Neural crest cell (in vitro differentiated cells): Measurements from ENCODE around the gene SLC13A1. TPM values are rescaled to one million over a fixed set of nuclear protein-coding genes. Genes with fewer than 3 reads are reported as not detected.

ENCODE experiments used
- DNase-seq: peaks from one replicate; pipeline ENCODE4 v3.0.0; 2021; ENCODE audit warnings: low read depth, mixed read lengths, low spot score
- H3K27ac Mint-ChIP-seq: one replicate; pipeline ENCODE4 v1.8.0; 2021; ENCODE audit warnings: mild to moderate bottlenecking, mixed read lengths; ENCODE audit not compliant: unreplicated experiment
- H3K27me3 Mint-ChIP-seq: 2 replicates; pipeline ENCODE4 v1.8.0; 2021; ENCODE audit warnings: low read depth, mild to moderate bottlenecking, mixed read lengths
- H3K36me3 Mint-ChIP-seq: 2 replicates; pipeline ENCODE4 v1.8.0; 2021; ENCODE audit warnings: low read depth, mild to moderate bottlenecking, mixed read lengths
- H3K4me1 Mint-ChIP-seq: 2 replicates; pipeline ENCODE4 v1.8.0; 2021; ENCODE audit warnings: mixed read lengths
- H3K4me3 Mint-ChIP-seq: one replicate; pipeline ENCODE4 v1.8.0; 2021; ENCODE audit warnings: mild to moderate bottlenecking, mixed read lengths
- H3K9me3 Mint-ChIP-seq: 2 replicates; pipeline ENCODE4 v1.8.0; 2021; ENCODE audit warnings: mixed read lengths
- CTCF ChIP-seq: fragments of 200-600 bp; sonication (generic); conservative IDR thresholded peaks from 2 replicates; pipeline ENCODE4 v1.5.0; 2021; ENCODE audit warnings: antibody characterized with exemption, mild to moderate bottlenecking
- total RNA-seq: library from RNA; stranded (reverse); gene quantifications from 2 replicates; pipeline ENCODE4 v1.2.1, GENCODE V29; 2021

SLC13A1 gene
- total RNA-seq, 1 donor from 2014 or later, result not detected

- no peak for TF ChIP-seq CTCF
- Mint-ChIP-seq H3K36me3 (no peaks in the 10 kb centered on the region), H3K4me1 (no peaks in the 10 kb centered on the region), H3K4me3 (no peak overlapping the region), H3K27me3 (no peaks in the 10 kb centered on the region), H3K27ac (no peak overlapping the region), H3K9me3 (no peaks in the 10 kb centered on the region)
- no peak for DNase-seq
Observed at GRCh38 chr7:123177442-123177841, 22.3 kb downstream of the SLC13A1 start.

- Mint-ChIP-seq H3K27ac (no peak overlapping the region), H3K36me3 (no peaks in the 10 kb centered on the region), H3K9me3 (no peaks in the 10 kb centered on the region), H3K4me3 (no peak overlapping the region), H3K27me3 (no peaks in the 10 kb centered on the region), H3K4me1 (no peaks in the 10 kb centered on the region)
- TF ChIP-seq CTCF, result no peak
- no peak for DNase-seq
Observed at GRCh38 chr7:123170333-123171246, 29.2 kb downstream of the SLC13A1 start.

GRCh38 chr7:123169065-123169464 lies 30.7 kb downstream of the SLC13A1 start:
- Mint-ChIP-seq H3K4me1 (no peaks in the 10 kb centered on the region), H3K27ac (no peak overlapping the region), H3K4me3 (no peak overlapping the region), H3K27me3 (no peaks in the 10 kb centered on the region), H3K36me3 (no peaks in the 10 kb centered on the region), H3K9me3 (no peaks in the 10 kb centered on the region)
- no peak for TF ChIP-seq CTCF
- no peak for DNase-seq

GRCh38 chr7:123157606-123158005 lies 42.2 kb downstream of the SLC13A1 start:
- Mint-ChIP-seq H3K36me3 (no peaks in the 10 kb centered on the region), H3K9me3 (no peaks in the 10 kb centered on the region), H3K27me3 (no peaks in the 10 kb centered on the region), H3K4me3 (no peak overlapping the region), H3K27ac (no peak overlapping the region), H3K4me1 (no peaks in the 10 kb centered on the region)
- TF ChIP-seq CTCF, result no peak
- no peak for DNase-seq

DNA sequence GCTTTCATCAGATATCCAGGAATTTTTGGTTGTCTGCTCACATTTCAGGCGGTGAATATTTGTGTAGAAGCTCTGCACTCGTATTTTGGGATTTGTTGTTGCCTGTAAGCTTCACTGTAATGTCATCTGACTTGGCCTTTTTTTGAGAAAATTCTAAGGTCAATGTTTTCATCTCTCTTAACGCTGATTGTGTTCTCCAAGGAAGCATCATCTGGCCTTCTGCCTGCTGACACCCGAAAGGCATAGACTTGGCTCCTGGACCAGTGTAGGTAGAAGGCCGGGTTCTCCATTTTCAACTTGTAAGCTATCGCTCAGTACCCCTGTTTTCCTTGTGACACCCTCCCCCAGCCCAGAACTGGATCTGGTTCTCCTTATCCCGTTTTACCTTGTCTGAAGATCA lies 44.2 kb downstream of the SLC13A1 start:
- Mint-ChIP-seq H3K36me3 (no peaks in the 10 kb centered on the region), H3K27me3 (no peaks in the 10 kb centered on the region), H3K27ac (no peak overlapping the region)

More for the DNA sequence above, 44.2 kb downstream of the SLC13A1 start:
- no peaks in the 10 kb centered on the region for H3K4me1 Mint-ChIP-seq
- no peaks in the 10 kb centered on the region for H3K9me3 Mint-ChIP-seq
- no peak for TF ChIP-seq CTCF
- no peak for DNase-seq
- H3K4me3 Mint-ChIP-seq, result no peak overlapping the region
